PFSK-1 (cell line): ENCODE results near the gene TJAP1.

Experiments
- FOXP2 ChIP-seq: optimal IDR thresholded peaks from 2 replicates; pipeline ENCODE3; 2011; ENCODE audit warnings: borderline replicate concordance, control low read depth, inconsistent platforms; ENCODE audit not compliant: insufficient read depth; ENCODE audit errors: extremely low read length, extremely low read depth
- POLR2AphosphoS5 ChIP-seq: IDR thresholded peaks from 2 replicates; pipeline ENCODE4 v1.6.1; 2012; ENCODE audit warnings: low read depth, mild to moderate bottlenecking, control low read depth, low read length, moderate library complexity
- SIN3A ChIP-seq: IDR thresholded peaks from 2 replicates; pipeline ENCODE4 v1.6.1; 2012; ENCODE audit warnings: mild to moderate bottlenecking, low read length, moderate library complexity, borderline replicate concordance; ENCODE audit not compliant: insufficient read depth
- TAF1 ChIP-seq: IDR thresholded peaks from 2 replicates; pipeline ENCODE4 v1.6.1; 2012; ENCODE audit warnings: low read length, control low read depth, borderline replicate concordance; ENCODE audit not compliant: insufficient read depth
- TF ChIP-seq, protein P1 (sequence below), 2 experiments: IDR thresholded peaks; 2 replicates each; pipeline versions ENCODE4 v1.6.1 to v1.8.0; 2011 to 2012; ENCODE audit warnings: low read depth in 2 of 2, low read length in 2 of 2, control low read depth in 1 of 2, inconsistent platforms in 1 of 2, mild to moderate bottlenecking in 1 of 2, moderate library complexity in 1 of 2; ENCODE audit not compliant: insufficient read depth in 1 of 2

TJAP1 gene

GRCh38 chr6:43515808-43516207 is 38.4 kb downstream of the TJAP1 start:
- TF ChIP-seq SIN3A (no peak), TAF1 (no peak), FOXP2 (no peak)
- TF ChIP-seq, protein P1, sequence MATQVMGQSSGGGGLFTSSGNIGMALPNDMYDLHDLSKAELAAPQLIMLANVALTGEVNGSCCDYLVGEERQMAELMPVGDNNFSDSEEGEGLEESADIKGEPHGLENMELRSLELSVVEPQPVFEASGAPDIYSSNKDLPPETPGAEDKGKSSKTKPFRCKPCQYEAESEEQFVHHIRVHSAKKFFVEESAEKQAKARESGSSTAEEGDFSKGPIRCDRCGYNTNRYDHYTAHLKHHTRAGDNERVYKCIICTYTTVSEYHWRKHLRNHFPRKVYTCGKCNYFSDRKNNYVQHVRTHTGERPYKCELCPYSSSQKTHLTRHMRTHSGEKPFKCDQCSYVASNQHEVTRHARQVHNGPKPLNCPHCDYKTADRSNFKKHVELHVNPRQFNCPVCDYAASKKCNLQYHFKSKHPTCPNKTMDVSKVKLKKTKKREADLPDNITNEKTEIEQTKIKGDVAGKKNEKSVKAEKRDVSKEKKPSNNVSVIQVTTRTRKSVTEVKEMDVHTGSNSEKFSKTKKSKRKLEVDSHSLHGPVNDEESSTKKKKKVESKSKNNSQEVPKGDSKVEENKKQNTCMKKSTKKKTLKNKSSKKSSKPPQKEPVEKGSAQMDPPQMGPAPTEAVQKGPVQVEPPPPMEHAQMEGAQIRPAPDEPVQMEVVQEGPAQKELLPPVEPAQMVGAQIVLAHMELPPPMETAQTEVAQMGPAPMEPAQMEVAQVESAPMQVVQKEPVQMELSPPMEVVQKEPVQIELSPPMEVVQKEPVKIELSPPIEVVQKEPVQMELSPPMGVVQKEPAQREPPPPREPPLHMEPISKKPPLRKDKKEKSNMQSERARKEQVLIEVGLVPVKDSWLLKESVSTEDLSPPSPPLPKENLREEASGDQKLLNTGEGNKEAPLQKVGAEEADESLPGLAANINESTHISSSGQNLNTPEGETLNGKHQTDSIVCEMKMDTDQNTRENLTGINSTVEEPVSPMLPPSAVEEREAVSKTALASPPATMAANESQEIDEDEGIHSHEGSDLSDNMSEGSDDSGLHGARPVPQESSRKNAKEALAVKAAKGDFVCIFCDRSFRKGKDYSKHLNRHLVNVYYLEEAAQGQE (IDR thresholded peaks at IDR 0.05; ENCODE audit: insufficient read depth in 1 of 2, low read depth in 2 of 2, low read length in 2 of 2) = no peak

GRCh38 chr6:43516367-43516696 is 39.0 kb downstream of the TJAP1 start:
- no peak for TF ChIP-seq SIN3A
- TF ChIP-seq, protein P1 (IDR thresholded peaks at IDR 0.05; ENCODE audit: insufficient read depth in 1 of 2, low read depth in 2 of 2, low read length in 2 of 2) = no peak

DNA sequence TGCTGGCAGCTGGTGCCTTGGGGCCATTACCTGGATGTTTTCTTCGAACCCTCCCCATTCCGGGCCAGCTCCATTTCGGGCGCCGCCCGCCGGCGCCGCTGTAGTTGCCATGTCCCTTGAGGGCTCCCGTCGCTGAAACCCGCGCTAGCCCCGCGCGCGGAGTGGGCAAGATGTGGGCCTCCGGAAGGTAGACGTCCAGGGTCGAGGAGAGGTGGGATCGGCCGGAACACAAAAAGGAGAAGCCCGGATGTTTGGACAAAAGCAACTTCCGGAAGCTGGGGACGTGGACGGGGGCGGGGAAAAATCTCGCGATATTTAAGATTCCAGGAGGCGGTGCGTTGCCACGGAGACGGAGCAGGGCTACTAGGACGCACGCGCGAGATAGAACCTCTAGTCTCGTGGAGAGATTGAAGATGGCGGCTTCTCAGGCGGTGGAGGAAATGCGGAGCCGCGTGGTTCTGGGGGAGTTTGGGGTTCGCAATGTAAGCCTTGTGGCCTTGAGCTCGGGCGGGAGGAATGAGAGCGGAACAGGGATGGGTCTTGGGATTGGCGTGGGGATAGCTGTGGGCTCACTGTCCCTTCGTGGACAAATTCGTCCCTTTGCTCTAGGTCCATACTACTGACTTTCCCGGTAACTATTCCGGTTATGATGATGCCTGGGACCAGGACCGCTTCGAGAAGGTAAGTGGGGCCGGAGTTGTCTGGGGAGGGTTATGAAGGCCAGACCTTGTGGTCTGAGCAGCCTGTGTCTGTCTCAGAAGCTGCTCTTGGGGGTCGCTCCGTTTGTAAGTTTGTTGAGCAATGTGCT is 39.5 kb downstream of the TJAP1 start, which contains the start of the genes POLR1C and YIPF3:
POLR1C (plus strand) TSS at position 393 of the 808 bp plus-strand sequence; CDS start at position 414, 21 bp downstream.
YIPF3 (minus strand) TSS at position 230 of the 808 bp plus-strand sequence; CDS start at position 111, 119 bp downstream.
- TF ChIP-seq SIN3A (peak; percentile 98; the same call in 1 of the 2 replicates), POLR2AphosphoS5 (peak; percentile 93; the same call in 1 of the 2 replicates), TAF1 (peak; percentile 94), FOXP2 (peak; percentile 65)
- TF ChIP-seq, protein P1 (IDR thresholded peaks at IDR 0.05; ENCODE audit: insufficient read depth in 1 of 2, low read depth in 2 of 2, low read length in 2 of 2) = peak in 1 of 2 experiments; percentile 43; a peak in 1 of 4 replicates

DNA sequence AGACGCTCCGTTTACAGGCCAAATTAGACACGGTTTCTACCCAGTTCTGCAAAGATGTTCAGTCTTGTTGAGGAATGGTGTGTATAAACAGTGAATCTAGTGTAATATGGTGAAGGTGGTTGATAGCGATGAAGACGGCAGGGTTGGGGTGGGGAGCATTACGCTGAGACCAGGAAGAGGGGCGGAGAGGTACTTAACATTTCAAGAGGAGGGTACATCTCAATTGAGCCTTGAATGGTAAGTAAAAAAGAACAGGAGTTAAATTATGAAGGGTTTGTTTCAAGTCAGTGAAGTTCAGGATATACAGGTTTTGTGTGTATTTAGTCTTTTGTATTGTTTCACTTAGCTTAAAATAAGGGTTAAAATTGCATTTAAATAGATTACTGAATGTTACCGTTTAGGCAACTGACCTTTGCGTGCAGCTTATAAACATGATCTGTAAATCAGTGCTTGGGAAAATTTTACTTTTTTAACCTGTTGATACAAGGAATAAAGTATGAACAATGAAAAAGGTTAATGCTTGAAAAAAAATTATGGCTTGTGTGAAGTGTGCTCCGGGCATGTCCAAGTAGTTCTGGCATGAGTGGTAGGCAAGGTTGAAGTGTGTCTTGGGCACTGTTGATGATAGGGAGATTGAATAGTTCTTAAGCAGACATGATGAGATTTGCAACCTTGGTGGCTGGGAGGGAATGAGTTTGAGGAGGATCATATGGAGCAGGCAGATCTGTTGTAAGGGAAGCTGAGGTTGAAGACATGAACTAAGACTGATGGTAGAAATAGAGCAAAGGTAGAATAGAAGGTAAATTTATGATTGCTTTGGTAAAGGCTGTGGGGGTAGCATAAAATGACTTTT is 40.4 kb downstream of the TJAP1 start:
- no peak for TF ChIP-seq FOXP2
- 0 out of 2 replicates have a peak, but pooled peaks have one; percentile 44 for TF ChIP-seq SIN3A
- no peak for TF ChIP-seq POLR2AphosphoS5
- TF ChIP-seq, protein P1 (IDR thresholded peaks at IDR 0.05; ENCODE audit: insufficient read depth in 1 of 2, low read depth in 2 of 2, low read length in 2 of 2) = no peak
- TF ChIP-seq TAF1 = peak; percentile 35; the same call in 1 of the 2 replicates
